Measurements from ENCODE around the gene MROH2A. TPM values are rescaled to one million over a fixed set of nuclear protein-coding genes. Genes with fewer than 3 reads are reported as not detected.
"Not testable (repeated sequence)": the region's sequence is repeated elsewhere in the genome, so short reads cannot be mapped to it uniquely, and the experiment has no call there.

Gene MROH2A, protein sequence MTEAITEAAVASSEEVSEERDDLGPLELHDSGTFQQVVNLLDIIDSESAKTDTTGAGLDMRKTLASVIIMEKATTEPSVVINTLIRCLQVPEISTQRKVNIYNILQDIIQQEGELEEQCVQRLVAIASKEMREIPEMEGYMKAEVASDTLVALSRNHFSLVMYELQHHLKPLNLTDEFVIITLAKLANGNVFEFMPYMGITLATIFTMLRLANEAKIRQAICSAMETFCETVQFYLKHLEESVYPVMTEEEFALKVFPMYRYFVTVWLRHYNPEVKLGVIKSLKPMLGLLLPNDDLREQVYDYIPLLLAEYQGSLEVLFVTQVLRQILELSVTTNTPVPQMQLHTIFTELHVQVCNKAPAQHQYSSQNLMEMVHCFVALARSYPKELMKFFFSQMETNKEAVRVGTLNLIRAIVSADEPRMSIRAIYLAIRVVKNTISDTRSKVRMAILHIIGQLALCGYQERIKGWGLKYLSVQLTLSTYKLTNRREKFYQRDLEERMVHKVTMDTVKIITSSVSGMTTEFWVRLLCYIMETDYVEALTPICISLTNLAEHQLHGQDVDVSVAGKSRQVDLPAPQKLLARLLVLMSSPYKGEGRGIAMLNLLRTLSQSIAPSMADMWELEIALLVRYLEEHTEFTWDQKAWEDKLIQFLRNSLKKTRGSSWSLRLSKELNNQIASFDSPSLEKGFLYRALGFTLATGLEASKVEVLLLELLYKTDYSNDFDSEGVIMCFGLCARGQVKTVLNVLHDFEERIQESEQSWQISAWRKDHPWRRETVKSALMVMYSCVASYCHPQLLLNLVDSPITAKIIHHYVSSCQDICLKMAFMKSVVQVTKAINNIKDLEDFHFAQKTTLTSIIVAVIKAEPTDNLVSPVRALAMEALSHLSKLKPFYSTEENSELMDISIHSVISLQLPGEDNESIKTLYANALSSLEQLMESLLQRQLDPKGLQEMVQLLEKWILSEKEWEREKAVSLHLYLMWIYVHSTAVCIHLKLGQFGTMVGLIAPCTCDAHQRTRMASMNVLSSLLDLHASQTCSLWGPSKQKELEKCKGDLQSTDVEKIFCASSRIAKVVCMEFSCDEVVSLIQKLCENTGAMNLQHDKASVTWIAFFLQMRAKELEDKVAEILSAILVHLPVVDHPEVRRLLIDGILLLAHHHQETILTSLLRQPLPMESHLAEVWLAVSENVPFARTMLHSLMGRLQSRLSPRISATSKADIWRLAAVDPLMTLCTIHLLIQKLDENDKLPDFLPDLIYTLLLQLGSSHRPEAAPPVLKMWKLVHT (N-terminal part only)
- total RNA-seq (not detected), polyA plus RNA-seq (not detected)
- long read RNA-seq, donor 1 = 0 reads
- long read RNA-seq, donor 2 = 0 reads

DNA sequence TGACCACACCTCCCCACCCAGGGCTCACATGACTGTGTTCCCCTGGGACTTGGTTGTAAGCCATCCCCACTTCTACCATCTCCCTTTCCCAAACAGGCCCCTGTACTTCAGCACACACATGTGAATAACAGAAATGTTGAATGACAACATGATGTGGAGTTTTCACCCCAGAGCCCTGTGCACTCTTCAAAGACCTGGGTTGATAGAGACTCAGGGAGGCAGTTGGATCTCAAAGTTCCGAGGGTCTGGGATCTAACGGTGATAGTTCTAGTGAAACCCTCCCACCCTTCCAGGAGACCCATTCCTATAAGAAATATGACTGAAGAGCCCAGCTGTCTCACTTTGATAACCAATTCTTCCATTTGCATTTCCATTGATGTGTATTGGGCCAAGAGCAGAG, at the start of gene MROH2A:
MROH2A (plus strand) TSS at position 301 of the 400 bp plus-strand sequence. CDS start 1,029 bp downstream, outside the sequence.
- intact Hi-C loops (cut with DNase I) = no loop called here
- Histone ChIP-seq H3K9me3 (ENCODE audit: control insufficient read depth, low read length) (peaks cover 7% of the 10 kb centered on the region), H3K4me3 (ENCODE audit: low read length in 2 of 2) (no peak within 1 kb of the TSS), H3K27ac (ENCODE audit: low read depth in 1 of 2, low read length in 2 of 2) (no peak within 1 kb of the TSS), H3K27me3 (ENCODE audit: control insufficient read depth in 1 of 2, insufficient read depth in 2 of 2, low read length in 1 of 2) (no peaks in the 10 kb centered on the region), H3K4me1 (ENCODE audit: control insufficient read depth in 1 of 2, insufficient read depth in 2 of 2, low read length in 2 of 2) (no peaks in the 10 kb centered on the region), H3K36me3 (ENCODE audit: control insufficient read depth in 1 of 2, insufficient read depth in 2 of 2, low read length in 1 of 2) (no peaks in the 10 kb centered on the region)
- DNase-seq = no peak
- 79 to 82% methylated on average over 2 of the region's 2 CpGs for WGBS, 2 donors
- no peak for ATAC-seq (ENCODE audit: low FRiP score)

DNA sequence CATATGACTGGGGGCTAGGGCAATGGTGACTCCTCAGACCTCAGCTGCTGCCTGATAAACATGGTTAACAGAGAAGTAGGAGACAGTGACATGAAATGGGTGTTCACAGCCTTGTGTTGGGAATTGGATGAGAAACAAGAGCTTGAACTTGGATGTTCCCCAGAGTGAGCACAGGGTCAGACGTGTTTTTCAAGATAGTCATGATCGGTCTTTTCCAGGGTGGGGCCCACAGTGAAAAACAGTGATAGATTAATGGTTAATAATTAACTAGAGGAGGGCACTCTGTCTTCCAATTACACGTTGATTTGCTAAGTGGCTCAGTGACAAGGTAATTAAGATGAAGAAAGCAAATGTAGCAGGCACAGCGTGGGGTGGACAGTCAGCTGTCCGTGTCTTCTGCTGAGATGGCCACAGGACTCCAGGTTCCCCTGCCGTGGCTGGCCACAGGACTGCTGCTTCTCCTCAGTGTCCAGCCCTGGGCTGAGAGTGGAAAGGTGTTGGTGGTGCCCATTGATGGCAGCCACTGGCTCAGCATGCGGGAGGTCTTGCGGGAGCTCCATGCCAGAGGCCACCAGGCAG, 49.3 kb upstream of the MROH2A start, which contains the start of gene UGT1A3:
UGT1A3 (plus strand) TSS at position 320 of the 579 bp plus-strand sequence; CDS start at position 405, 85 bp downstream.
- H3K4me1 ChIP-seq (ENCODE audit: control insufficient read depth in 1 of 2, insufficient read depth in 2 of 2, low read length in 2 of 2) = no peaks in the 10 kb centered on the region
- no peak within 1 kb of the TSS for H3K4me3 ChIP-seq (ENCODE audit: low read length in 2 of 2)
- 75 to 79% methylated on average over 8 of the region's 8 CpGs for WGBS, 2 donors
- H3K36me3 ChIP-seq (ENCODE audit: control insufficient read depth in 1 of 2, insufficient read depth in 2 of 2, low read length in 1 of 2) = no peaks in the 10 kb centered on the region
- no peak within 1 kb of the TSS for H3K27ac ChIP-seq (ENCODE audit: low read depth in 1 of 2, low read length in 2 of 2)
- H3K9me3 ChIP-seq (ENCODE audit: control insufficient read depth, low read length) = no peaks in the 10 kb centered on the region
- H3K27me3 ChIP-seq (ENCODE audit: control insufficient read depth in 1 of 2, insufficient read depth in 2 of 2, low read length in 1 of 2) = no peaks in the 10 kb centered on the region
- no peak for DNase-seq
- intact Hi-C loops (cut with DNase I) = no loop called here
- ATAC-seq (ENCODE audit: low FRiP score) = no peak

DNA sequence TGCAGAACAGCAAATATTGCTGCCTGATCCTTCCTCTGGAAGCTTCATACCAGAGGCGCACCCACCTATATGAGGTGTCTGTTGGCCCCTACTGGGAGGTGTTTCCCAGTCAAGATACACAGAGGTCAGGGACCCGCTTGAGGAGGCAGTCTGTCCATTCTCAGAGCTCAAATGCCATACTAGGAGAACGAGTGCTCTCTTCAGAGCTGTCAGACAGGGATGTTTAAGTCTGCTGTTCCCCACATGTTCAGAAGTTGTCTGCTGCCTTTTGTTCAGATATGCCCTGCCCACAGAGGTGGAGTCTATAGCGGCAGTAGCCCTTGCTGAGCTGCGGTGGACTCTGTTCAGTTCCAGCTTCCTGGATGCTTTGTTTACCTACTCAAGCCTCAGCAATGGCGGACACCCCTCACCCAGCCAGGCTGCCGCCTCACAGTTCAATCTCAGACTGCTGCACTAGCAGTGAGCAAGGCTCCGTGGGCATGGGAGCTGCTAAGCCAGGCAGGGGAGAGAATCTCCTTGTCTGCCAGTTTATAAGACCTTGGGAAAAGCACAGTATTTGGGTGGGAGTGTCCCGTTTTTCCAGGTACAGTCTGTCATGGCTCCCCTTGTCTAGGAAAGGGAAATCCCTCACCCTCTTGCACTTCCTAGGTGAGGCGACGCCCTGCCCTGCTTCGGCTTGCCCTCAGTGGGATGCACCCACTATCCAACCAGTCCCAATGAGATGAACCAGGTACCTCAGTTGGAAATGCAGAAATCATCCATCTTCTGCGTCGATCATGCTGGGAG, 41.1 kb upstream of the MROH2A start:
- intact Hi-C loops (cut with DNase I); DNase-seq; H3K4me1 ChIP-seq (ENCODE audit: control insufficient read depth in 1 of 2, insufficient read depth in 2 of 2, low read length in 2 of 2); ATAC-seq (ENCODE audit: low FRiP score); H3K4me3 ChIP-seq (ENCODE audit: low read length in 2 of 2); H3K27me3 ChIP-seq (ENCODE audit: control insufficient read depth in 1 of 2, insufficient read depth in 2 of 2, low read length in 1 of 2); H3K9me3 ChIP-seq (ENCODE audit: control insufficient read depth, low read length); H3K27ac ChIP-seq (ENCODE audit: low read depth in 1 of 2, low read length in 2 of 2); H3K36me3 ChIP-seq (ENCODE audit: control insufficient read depth in 1 of 2, insufficient read depth in 2 of 2, low read length in 1 of 2): not testable (repeated sequence)
- 81 to 85% methylated on average over 14 of the region's 14 CpGs for whole genome bisulfite sequencing, 2 donors

DNA sequence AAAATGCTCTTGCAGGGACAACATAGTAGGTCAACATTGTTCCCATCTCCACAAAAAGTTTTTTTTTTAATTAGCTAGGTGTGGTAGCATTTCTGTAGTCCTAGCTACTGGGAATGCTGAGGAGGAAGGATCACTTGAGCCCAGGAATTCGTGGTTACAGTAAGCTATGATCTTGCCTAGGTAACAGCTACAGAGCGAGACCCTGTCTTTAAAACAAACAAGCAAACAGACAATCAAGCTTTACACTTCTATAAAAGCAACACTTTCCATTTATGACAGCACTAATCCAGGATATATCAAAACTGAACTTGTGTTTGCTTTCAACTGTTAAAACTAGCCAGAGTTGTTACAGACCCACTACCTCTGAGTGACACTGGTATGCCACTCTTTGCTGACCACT, 37.3 kb upstream of the MROH2A start:
- WGBS, 2 donors = 53 to 70% methylated on average over 2 of the region's 2 CpGs
- Histone ChIP-seq H3K4me1 (ENCODE audit: control insufficient read depth in 1 of 2, insufficient read depth in 2 of 2, low read length in 2 of 2) (no peaks in the 10 kb centered on the region), H3K4me3 (ENCODE audit: low read length in 2 of 2) (no peak overlapping the region), H3K27me3 (ENCODE audit: control insufficient read depth in 1 of 2, insufficient read depth in 2 of 2, low read length in 1 of 2) (no peaks in the 10 kb centered on the region), H3K36me3 (ENCODE audit: control insufficient read depth in 1 of 2, insufficient read depth in 2 of 2, low read length in 1 of 2) (no peaks in the 10 kb centered on the region), H3K27ac (ENCODE audit: low read depth in 1 of 2, low read length in 2 of 2) (no peak overlapping the region), H3K9me3 (ENCODE audit: control insufficient read depth, low read length) (no peaks in the 10 kb centered on the region)
- no peak for DNase-seq
- intact Hi-C loops (cut with DNase I) = no loop called here
- ATAC-seq (ENCODE audit: low FRiP score) = no peak

DNA sequence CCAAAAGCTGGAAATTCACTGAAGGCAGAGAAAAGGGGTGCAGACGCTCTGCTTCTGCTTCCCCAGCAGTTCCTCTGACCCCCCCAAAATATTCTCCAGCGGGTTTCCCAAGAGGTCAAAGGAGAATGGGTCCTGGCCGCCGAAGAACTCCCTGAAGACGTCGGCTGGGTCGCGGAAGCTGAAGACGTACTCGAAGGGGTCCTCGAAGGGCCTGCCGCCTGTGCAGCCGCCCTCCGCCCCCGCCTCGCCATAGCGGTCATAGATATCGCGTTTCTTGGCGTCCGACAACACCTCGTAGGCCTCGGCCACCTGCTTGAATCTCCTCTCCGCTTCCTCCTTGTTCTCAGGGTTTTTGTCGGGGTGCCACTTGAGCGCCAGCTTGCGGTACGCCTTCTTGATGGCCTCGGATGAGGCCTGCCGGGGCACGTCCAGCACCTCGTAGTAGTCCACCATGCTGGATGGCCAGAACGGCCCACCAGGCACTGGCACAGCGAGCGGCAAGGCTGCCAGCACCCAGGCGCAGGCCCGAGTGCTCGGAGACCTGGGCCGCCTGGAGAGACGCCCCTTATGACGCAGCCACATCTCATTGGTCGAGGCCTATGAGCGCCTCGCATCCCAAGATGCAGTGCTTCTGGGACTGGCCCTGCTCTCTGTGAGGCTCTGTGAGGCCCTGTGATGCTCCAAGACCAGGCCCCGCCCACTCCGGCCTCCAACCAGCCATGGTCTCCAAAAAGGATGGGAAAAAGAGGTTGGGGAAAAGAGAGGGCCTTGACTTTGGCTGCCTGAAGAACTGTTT, 34.5 kb upstream of the MROH2A start:
- no peak overlapping the region for H3K27ac ChIP-seq (ENCODE audit: low read depth in 1 of 2, low read length in 2 of 2)
- intact Hi-C loops (cut with DNase I) = no loop called here
- no peaks in the 10 kb centered on the region for H3K9me3 ChIP-seq (ENCODE audit: control insufficient read depth, low read length)
- ATAC-seq (ENCODE audit: low FRiP score) (no peak), DNase-seq (no peak)
- no peaks in the 10 kb centered on the region for H3K36me3 ChIP-seq (ENCODE audit: control insufficient read depth in 1 of 2, insufficient read depth in 2 of 2, low read length in 1 of 2)
- WGBS, 2 donors = 94 to 95% methylated on average over 44 to 46 of the region's 46 CpGs
- no peaks in the 10 kb centered on the region for H3K27me3 ChIP-seq (ENCODE audit: control insufficient read depth in 1 of 2, insufficient read depth in 2 of 2, low read length in 1 of 2)
- no peaks in the 10 kb centered on the region for H3K4me1 ChIP-seq (ENCODE audit: control insufficient read depth in 1 of 2, insufficient read depth in 2 of 2, low read length in 2 of 2)
- no peak overlapping the region for H3K4me3 ChIP-seq (ENCODE audit: low read length in 2 of 2)

DNA sequence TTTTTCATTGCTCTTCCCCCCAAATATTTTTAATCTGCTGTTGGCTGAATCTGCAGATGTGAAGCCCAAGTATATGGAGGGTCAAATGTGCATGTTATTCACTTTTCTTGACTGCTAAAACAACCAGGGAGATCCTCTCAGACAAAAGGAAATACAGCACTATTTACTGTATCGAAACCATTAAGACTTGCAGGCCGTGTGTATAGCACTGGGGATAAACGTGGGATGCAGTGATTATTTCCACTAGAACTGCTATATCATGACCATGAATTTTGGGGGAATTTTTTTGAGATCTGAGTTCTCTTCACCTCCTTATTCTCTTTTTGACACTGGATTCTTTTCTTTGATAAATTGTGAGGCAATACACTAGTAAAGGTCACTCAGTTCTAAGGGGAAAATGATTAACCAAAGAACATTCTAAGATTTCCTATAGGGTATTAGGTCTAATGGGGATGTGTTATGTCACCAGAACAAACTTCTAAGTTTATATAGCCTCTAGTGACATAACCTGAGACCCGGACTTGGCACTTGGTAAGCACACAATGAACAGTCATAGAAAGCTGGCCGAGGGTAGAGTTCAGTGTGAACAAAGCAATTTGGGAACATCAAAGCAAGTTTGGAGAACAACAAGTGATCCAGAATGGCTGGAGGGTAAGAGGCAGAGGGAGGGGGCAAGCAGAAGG, 32.9 kb upstream of the MROH2A start:
- Histone ChIP-seq H3K9me3 (ENCODE audit: control insufficient read depth, low read length) (no peaks in the 10 kb centered on the region), H3K27ac (ENCODE audit: low read depth in 1 of 2, low read length in 2 of 2) (no peak overlapping the region), H3K27me3 (ENCODE audit: control insufficient read depth in 1 of 2, insufficient read depth in 2 of 2, low read length in 1 of 2) (no peaks in the 10 kb centered on the region), H3K4me3 (ENCODE audit: low read length in 2 of 2) (no peak overlapping the region), H3K4me1 (ENCODE audit: control insufficient read depth in 1 of 2, insufficient read depth in 2 of 2, low read length in 2 of 2) (no peaks in the 10 kb centered on the region), H3K36me3 (ENCODE audit: control insufficient read depth in 1 of 2, insufficient read depth in 2 of 2, low read length in 1 of 2) (no peaks in the 10 kb centered on the region)
- DNase-seq = no peak
- 81 to 84% methylated on average over 5 of the region's 5 CpGs for WGBS, 2 donors
- no peak for ATAC-seq (ENCODE audit: low FRiP score)
- intact Hi-C loops (cut with DNase I) = no loop called here

DNA sequence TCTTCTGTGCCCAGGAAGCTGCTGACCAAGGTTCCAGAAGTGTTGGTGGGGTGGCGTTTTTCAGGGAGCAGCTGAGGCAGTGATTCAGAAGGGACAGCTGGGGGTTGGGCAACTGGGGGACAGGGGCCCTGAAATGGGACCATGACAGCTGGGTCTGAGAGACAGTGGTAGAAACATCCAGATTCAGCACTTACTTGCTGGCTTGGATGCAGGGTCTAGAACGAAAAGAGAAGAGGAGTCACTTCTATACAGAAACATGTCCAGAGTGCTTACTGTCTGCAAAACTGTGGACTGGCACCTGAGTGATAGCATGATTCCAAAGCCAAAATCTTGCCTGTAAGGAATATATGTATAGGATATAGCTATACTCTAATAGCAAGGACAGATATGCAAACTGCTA, 32.3 kb upstream of the MROH2A start:
- DNase-seq; H3K9me3 ChIP-seq (ENCODE audit: control insufficient read depth, low read length); ATAC-seq (ENCODE audit: low FRiP score); H3K27me3 ChIP-seq (ENCODE audit: control insufficient read depth in 1 of 2, insufficient read depth in 2 of 2, low read length in 1 of 2); H3K27ac ChIP-seq (ENCODE audit: low read depth in 1 of 2, low read length in 2 of 2); H3K4me3 ChIP-seq (ENCODE audit: low read length in 2 of 2); intact Hi-C loops (cut with DNase I); H3K36me3 ChIP-seq (ENCODE audit: control insufficient read depth in 1 of 2, insufficient read depth in 2 of 2, low read length in 1 of 2); H3K4me1 ChIP-seq (ENCODE audit: control insufficient read depth in 1 of 2, insufficient read depth in 2 of 2, low read length in 2 of 2): not testable (repeated sequence)
- WGBS, 2 donors = 49 to 68% methylated on average over 2 of the region's 2 CpGs
